Progenitor cell of endocrine pancreas (in vitro differentiated cells): ENCODE data around the gene POMT2. TPM values are rescaled to one million over a fixed set of nuclear protein-coding genes. Genes with fewer than 3 reads are reported as not detected.

Source experiments
- DNase-seq: peaks from one replicate; pipeline ENCODE4 v3.0.0; 2021; ENCODE audit warnings: low spot score; ENCODE audit not compliant: unreplicated experiment
- H3K27ac Mint-ChIP-seq: 2 replicates; pipeline ENCODE4 v1.8.0; 2021; ENCODE audit warnings: mild to moderate bottlenecking, moderate library complexity, mixed read lengths
- H3K27me3 Mint-ChIP-seq: 2 replicates; pipeline ENCODE4 v1.8.0; 2021; ENCODE audit warnings: mixed read lengths
- H3K36me3 Mint-ChIP-seq: 2 replicates; pipeline ENCODE4 v1.8.0; 2022; ENCODE audit warnings: mixed read lengths; ENCODE audit not compliant: insufficient read depth
- H3K4me1 Mint-ChIP-seq: 2 replicates; pipeline ENCODE4 v1.8.0; 2021; ENCODE audit warnings: low read depth, mixed read lengths
- H3K4me3 Mint-ChIP-seq: 2 replicates; pipeline ENCODE4 v1.8.0; 2021; ENCODE audit warnings: low read depth, mild to moderate bottlenecking, moderate library complexity, mixed read lengths
- H3K9me3 Mint-ChIP-seq: 2 replicates; pipeline ENCODE4 v1.8.0; 2021; ENCODE audit warnings: low read depth, mixed read lengths
- total RNA-seq: library from RNA; stranded (reverse); gene quantifications from 2 replicates; pipeline ENCODE4 v1.2.1, GENCODE V29; 2021
- TF ChIP-seq, protein P1 (sequence below): fragments of 200-600 bp; sonication (generic); IDR thresholded peaks from one replicate; pipeline ENCODE4 v1.5.0; 2021; ENCODE audit warnings: antibody characterized with exemption, mild to moderate bottlenecking; ENCODE audit not compliant: unreplicated experiment

POMT2 gene
- total RNA-seq, 1 donor from 2014 or later = 65.5 TPM

GRCh38 chr14:77240336-77240915 lies 80.3 kb downstream of the POMT2 start:
- Mint-ChIP-seq H3K4me1 (no peaks in the 10 kb centered on the region), H3K36me3 (no peaks in the 10 kb centered on the region), H3K4me3 (no peak overlapping the region), H3K27me3 (peaks cover 9% of the 10 kb centered on the region), H3K9me3 (no peaks in the 10 kb centered on the region), H3K27ac (no peak overlapping the region)
- TF ChIP-seq, protein P1, sequence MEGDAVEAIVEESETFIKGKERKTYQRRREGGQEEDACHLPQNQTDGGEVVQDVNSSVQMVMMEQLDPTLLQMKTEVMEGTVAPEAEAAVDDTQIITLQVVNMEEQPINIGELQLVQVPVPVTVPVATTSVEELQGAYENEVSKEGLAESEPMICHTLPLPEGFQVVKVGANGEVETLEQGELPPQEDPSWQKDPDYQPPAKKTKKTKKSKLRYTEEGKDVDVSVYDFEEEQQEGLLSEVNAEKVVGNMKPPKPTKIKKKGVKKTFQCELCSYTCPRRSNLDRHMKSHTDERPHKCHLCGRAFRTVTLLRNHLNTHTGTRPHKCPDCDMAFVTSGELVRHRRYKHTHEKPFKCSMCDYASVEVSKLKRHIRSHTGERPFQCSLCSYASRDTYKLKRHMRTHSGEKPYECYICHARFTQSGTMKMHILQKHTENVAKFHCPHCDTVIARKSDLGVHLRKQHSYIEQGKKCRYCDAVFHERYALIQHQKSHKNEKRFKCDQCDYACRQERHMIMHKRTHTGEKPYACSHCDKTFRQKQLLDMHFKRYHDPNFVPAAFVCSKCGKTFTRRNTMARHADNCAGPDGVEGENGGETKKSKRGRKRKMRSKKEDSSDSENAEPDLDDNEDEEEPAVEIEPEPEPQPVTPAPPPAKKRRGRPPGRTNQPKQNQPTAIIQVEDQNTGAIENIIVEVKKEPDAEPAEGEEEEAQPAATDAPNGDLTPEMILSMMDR = no peak
- DNase-seq = no peak

GRCh38 chr14:77239412-77239811 lies 81.3 kb downstream of the POMT2 start:
- Mint-ChIP-seq H3K36me3 (no peaks in the 10 kb centered on the region), H3K9me3 (no peaks in the 10 kb centered on the region), H3K27me3 (peaks cover 9% of the 10 kb centered on the region), H3K4me1 (no peaks in the 10 kb centered on the region), H3K4me3 (no peak overlapping the region), H3K27ac (no peak overlapping the region)
- TF ChIP-seq, protein P1 = no peak
- DNase-seq = no peak

GRCh38 chr14:77238996-77239395 lies 81.7 kb downstream of the POMT2 start:
- H3K36me3 Mint-ChIP-seq = no peaks in the 10 kb centered on the region
- no peaks in the 10 kb centered on the region for H3K4me1 Mint-ChIP-seq
- TF ChIP-seq, protein P1 = no peak
- no peak overlapping the region for H3K4me3 Mint-ChIP-seq
- no peak for DNase-seq
- no peaks in the 10 kb centered on the region for H3K9me3 Mint-ChIP-seq
- peaks cover 9% of the 10 kb centered on the region for H3K27me3 Mint-ChIP-seq
- no peak overlapping the region for H3K27ac Mint-ChIP-seq

GRCh38 chr14:77238356-77238755 lies 82.3 kb downstream of the POMT2 start:
- TF ChIP-seq, protein P1 = no peak
- H3K4me3 Mint-ChIP-seq = no peak overlapping the region
- no peaks in the 10 kb centered on the region for H3K4me1 Mint-ChIP-seq
- no peak for DNase-seq
- no peaks in the 10 kb centered on the region for H3K9me3 Mint-ChIP-seq
- no peaks in the 10 kb centered on the region for H3K36me3 Mint-ChIP-seq
- peaks cover 12% of the 10 kb centered on the region for H3K27me3 Mint-ChIP-seq
- no peak overlapping the region for H3K27ac Mint-ChIP-seq

- peaks cover 13% of the 10 kb centered on the region for H3K27me3 Mint-ChIP-seq
- H3K4me1 Mint-ChIP-seq = no peaks in the 10 kb centered on the region
- TF ChIP-seq, protein P1 = no peak
- no peaks in the 10 kb centered on the region for H3K9me3 Mint-ChIP-seq
- no peak overlapping the region for H3K4me3 Mint-ChIP-seq
- H3K27ac Mint-ChIP-seq = no peak overlapping the region
- DNase-seq = no peak
- H3K36me3 Mint-ChIP-seq = no peaks in the 10 kb centered on the region
These were observed 83.9 kb downstream of the POMT2 start for GRCh38 chr14:77236814-77237213.
